ENCODE results near the gene TCHP. TPM values are rescaled to one million over a fixed set of nuclear protein-coding genes. Genes with fewer than 3 reads are reported as not detected.

TCHP gene
- total RNA-seq, 2 donors from 2014 or later = 26.1 to 31.9 TPM

- no peaks in the 10 kb centered on the region for H3K27me3 ChIP-seq (ENCODE audit: control insufficient read depth, insufficient read depth, low read length, poor library complexity, severe bottlenecking)
- H3K4me3 Mint-ChIP-seq = no peak overlapping the region
- TF ChIP-seq CTCF (conservative IDR thresholded peaks at IDR 0.05) = no peak
- 91 to 93% methylated on average over 7 to 16 of the region's 16 CpGs for WGBS, 2 experiments (ENCODE audit: insufficient coverage in 1 of 2, insufficient read length in 1 of 2)
- DNase-seq = no peak
- no peaks in the 10 kb centered on the region for H3K4me1 Mint-ChIP-seq
- H3K9ac ChIP-seq (ENCODE audit: extremely low read depth, low read length, poor library complexity, severe bottlenecking) = no peak overlapping the region
- no peak overlapping the region for H3K27ac Mint-ChIP-seq
- no peaks in the 10 kb centered on the region for H3K27me3 Mint-ChIP-seq (ENCODE audit: insufficient read depth)
- H3K36me3 Mint-ChIP-seq (ENCODE audit: low read depth) = peaks cover 88% of the 10 kb centered on the region
- no peak overlapping the region for H3K4me3 ChIP-seq (ENCODE audit: low read length)
- H3K27ac ChIP-seq (ENCODE audit: low read depth, low read length) = no peak overlapping the region
- H3K4me1 ChIP-seq (ENCODE audit: control insufficient read depth, insufficient read depth, low read length) = no peaks in the 10 kb centered on the region
- no peaks in the 10 kb centered on the region for H3K9me3 Mint-ChIP-seq
- no peaks in the 10 kb centered on the region for H3K9me3 ChIP-seq (ENCODE audit: control insufficient read depth, low read length)
- peaks cover 76% of the 10 kb centered on the region for H3K36me3 ChIP-seq (ENCODE audit: control insufficient read depth, insufficient read depth, low read length)
These were observed 14.4 kb downstream of the TCHP start for GRCh38 chr12:109914461-109914860.

GRCh38 chr12:109915171-109916040, 15.3 kb downstream of the TCHP start:
- Histone ChIP-seq H3K9ac (ENCODE audit: extremely low read depth, low read length, poor library complexity, severe bottlenecking) (no peak overlapping the region), H3K27me3 (ENCODE audit: control insufficient read depth, insufficient read depth, low read length, poor library complexity, severe bottlenecking) (no peaks in the 10 kb centered on the region), H3K4me3 (ENCODE audit: low read length) (no peak overlapping the region), H3K36me3 (ENCODE audit: control insufficient read depth, insufficient read depth, low read length) (peaks cover 78% of the 10 kb centered on the region), H3K4me1 (ENCODE audit: control insufficient read depth, insufficient read depth, low read length) (no peaks in the 10 kb centered on the region), H3K27ac (ENCODE audit: low read depth, low read length) (no peak overlapping the region), H3K9me3 (ENCODE audit: control insufficient read depth, low read length) (no peaks in the 10 kb centered on the region)
- no peaks in the 10 kb centered on the region for H3K9me3 Mint-ChIP-seq
- no peak for DNase-seq
- no peak overlapping the region for H3K27ac Mint-ChIP-seq
- H3K4me1 Mint-ChIP-seq = no peaks in the 10 kb centered on the region
- no peaks in the 10 kb centered on the region for H3K27me3 Mint-ChIP-seq (ENCODE audit: insufficient read depth)
- H3K4me3 Mint-ChIP-seq = no peak overlapping the region
- TF ChIP-seq CTCF (conservative IDR thresholded peaks at IDR 0.05) = no peak
- H3K36me3 Mint-ChIP-seq (ENCODE audit: low read depth) = peaks cover 89% of the 10 kb centered on the region
- WGBS, 2 experiments (ENCODE audit: insufficient coverage in 1 of 2, insufficient read length in 1 of 2) = 91 to 95% methylated on average over 16 to 26 of the region's 26 CpGs

GRCh38 chr12:109916045-109916444, 16.0 kb downstream of the TCHP start:
- Histone ChIP-seq H3K27me3 (ENCODE audit: control insufficient read depth, insufficient read depth, low read length, poor library complexity, severe bottlenecking) (no peaks in the 10 kb centered on the region), H3K9ac (ENCODE audit: extremely low read depth, low read length, poor library complexity, severe bottlenecking) (no peak overlapping the region), H3K9me3 (ENCODE audit: control insufficient read depth, low read length) (no peaks in the 10 kb centered on the region), H3K27ac (ENCODE audit: low read depth, low read length) (no peak overlapping the region), H3K4me3 (ENCODE audit: low read length) (no peak overlapping the region), H3K4me1 (ENCODE audit: control insufficient read depth, insufficient read depth, low read length) (no peaks in the 10 kb centered on the region), H3K36me3 (ENCODE audit: control insufficient read depth, insufficient read depth, low read length) (peaks cover 71% of the 10 kb centered on the region)
- WGBS, 2 experiments (ENCODE audit: insufficient coverage in 1 of 2, insufficient read length in 1 of 2) = 98 to 100% methylated on average over 2 to 4 of the region's 4 CpGs
- H3K36me3 Mint-ChIP-seq (ENCODE audit: low read depth) = peaks cover 89% of the 10 kb centered on the region
- H3K4me1 Mint-ChIP-seq = no peaks in the 10 kb centered on the region
- no peak overlapping the region for H3K27ac Mint-ChIP-seq
- H3K27me3 Mint-ChIP-seq (ENCODE audit: insufficient read depth) = no peaks in the 10 kb centered on the region
- no peak for DNase-seq
- no peak for TF ChIP-seq CTCF (conservative IDR thresholded peaks at IDR 0.05)
- no peaks in the 10 kb centered on the region for H3K9me3 Mint-ChIP-seq
- H3K4me3 Mint-ChIP-seq = no peak overlapping the region
